K562 (cell line): ENCODE results near the gene RNU6-1. TPM values are rescaled to one million over a fixed set of nuclear protein-coding genes. Genes with fewer than 3 reads are reported as not detected.

ENCODE experiments used
- ATAC-seq: fragments of 200-7000 bp; cut with Tn5 transposase; 3 replicates; pipeline ENCODE4 v1.9.1; 2020; ENCODE audit warnings: moderate library complexity
- BruUV-seq: library from RNA; stranded (reverse); fragments of 400-500 nt; replicated peaks from 2 replicates; lab custom pipeline; 2021; lab: Mats Ljungman, UMichigan
- CTCF ChIA-PET: fragments of 300-600 bp; formaldehyde crosslinking; extraction: SDS; loops from one replicate; lab custom pipeline; 2021; ENCODE audit warnings: low intra/inter-chr PET ratio; lab: Yijun Ruan, JAX
- POLR2A ChIA-PET: fragments of 300-600, 350-650 bp; sonication (Branson Sonifier 250); formaldehyde crosslinking; extraction: SDS; loops from one replicate; lab custom pipeline; 2021; ENCODE audit warnings: antibody characterized with exemption, inconsistent platforms; lab: Yijun Ruan, JAX
- DNase-seq, 4 experiments: peaks; one replicate each; pipeline versions ENCODE4 v3.0.0 to v3.0.0-alpha.2; 2011 to 2018; ENCODE audit warnings: low spot score in 3 of 4, mixed read lengths in 3 of 4; ENCODE audit errors: extremely low read depth in 1 of 4
- FAIRE-seq: peaks from 2 replicates; lab custom pipeline; 2011; peaks lifted over from hg19 to GRCh38; lab: Jason Lieb, UNC
- H2AFZ ChIP-seq: 2 replicates; pipeline ENCODE4 v1.6.0; 2011; ENCODE audit warnings: low read depth, low read length, control low read depth, inconsistent platforms
- H3K27ac ChIP-seq: fragments of 200-600 bp; 3 replicates; pipeline ENCODE4 v1.8.0; 2011; ENCODE audit warnings: low read depth, mild to moderate bottlenecking, control low read depth, inconsistent platforms, low read length, moderate library complexity, mixed read lengths; ENCODE audit errors: extremely low read depth
- H3K27me3 ChIP-seq, 2 experiments: fragments of 300-600 bp in 1 of 2; 2 replicates in 1 of 2; 3 replicates in 1 of 2; pipeline versions ENCODE4 v1.6.0 to v1.8.0; 2011; ENCODE audit warnings: inconsistent platforms in 2 of 2, low read length in 2 of 2, mild to moderate bottlenecking in 1 of 2, mixed read lengths in 1 of 2, moderate library complexity in 1 of 2; ENCODE audit not compliant: control insufficient read depth in 2 of 2, insufficient read depth in 2 of 2
- H3K36me3 ChIP-seq: fragments of 300-600 bp; 3 replicates; pipeline ENCODE4 v1.8.0; 2011; ENCODE audit warnings: mild to moderate bottlenecking, low read length, inconsistent platforms; ENCODE audit not compliant: control insufficient read depth, insufficient read depth
- H3K4me1 ChIP-seq, 2 experiments: fragments of 200-600 bp in 1 of 2; replicated peaks in 1 of 2; 2 replicates in 1 of 2; 3 replicates in 1 of 2; pipeline versions ENCODE4 v1.5.1 to v1.8.0; 2011; ENCODE audit warnings: inconsistent platforms in 2 of 2, low read length in 2 of 2, mild to moderate bottlenecking in 1 of 2, mixed read lengths in 1 of 2, moderate library complexity in 1 of 2; ENCODE audit not compliant: control insufficient read depth in 2 of 2, insufficient read depth in 2 of 2
- H3K4me2 ChIP-seq: 2 replicates; pipeline ENCODE4 v1.6.1; 2011; ENCODE audit warnings: low read length, control low read depth, inconsistent platforms, mixed read lengths; ENCODE audit not compliant: insufficient read depth
- H3K4me3 ChIP-seq: fragments of 200-600 bp; sonication (generic), shearing (Covaris generic); 2 replicates; pipeline ENCODE4 v1.5.1; 2016; ENCODE audit warnings: control low read depth, inconsistent platforms
- H3K79me2 ChIP-seq: fragments of 200-600 bp; 3 replicates; pipeline ENCODE4 v1.8.0; 2011; ENCODE audit warnings: low read length, inconsistent platforms; ENCODE audit not compliant: control insufficient read depth, insufficient read depth
- H3K9ac ChIP-seq, 2 experiments: 2 replicates each; pipeline versions ENCODE4 v1.6.0 to v1.6.1; 2011; ENCODE audit warnings: low read depth in 2 of 2, low read length in 2 of 2, control low read depth in 1 of 2, inconsistent platforms in 1 of 2, mild to moderate bottlenecking in 1 of 2, mixed read lengths in 1 of 2; ENCODE audit not compliant: insufficient read depth in 1 of 2
- H3K9me1 ChIP-seq: one replicate; pipeline ENCODE4 v1.6.0; 2011; ENCODE audit warnings: inconsistent platforms, mild to moderate bottlenecking, low read length, moderate library complexity; ENCODE audit not compliant: control insufficient read depth, insufficient read depth
- H3K9me3 ChIP-seq: replicated peaks from 2 replicates; pipeline ENCODE4 v1.5.1; 2011; ENCODE audit warnings: low read depth, low read length, inconsistent platforms; ENCODE audit not compliant: control insufficient read depth, insufficient read depth
- H4K20me1 ChIP-seq: replicated peaks from 2 replicates; pipeline ENCODE4 v1.6.1; 2011; ENCODE audit warnings: low read length, inconsistent platforms, mixed read lengths; ENCODE audit not compliant: control insufficient read depth, insufficient read depth
- CBX2 ChIP-seq: fragments of 200-600 bp; sonication (generic); IDR thresholded peaks from one replicate; pipeline ENCODE4 v1.6.1; 2012; ENCODE audit warnings: mild to moderate bottlenecking, low read length, inconsistent platforms; ENCODE audit not compliant: insufficient read depth, poor library complexity, severe bottlenecking
- KDM1A ChIP-seq, 2 experiments: fragments of 450-650 bp; IDR thresholded peaks; 2 replicates each; pipeline ENCODE4 v1.6.1; 2016; ENCODE audit warnings: mild to moderate bottlenecking in 2 of 2
- NBN ChIP-seq: fragments of 450-650 bp; IDR thresholded peaks from 2 replicates; pipeline ENCODE4 v1.6.1; 2016; ENCODE audit warnings: low read depth, mild to moderate bottlenecking
- SP2 ChIP-seq: IDR thresholded peaks from 2 replicates; pipeline ENCODE4 v1.6.1; 2011; ENCODE audit warnings: mild to moderate bottlenecking, low read depth, low read length, moderate library complexity; ENCODE audit not compliant: poor library complexity, severe bottlenecking; ENCODE audit errors: extremely low read depth
- ZFPM2 ChIP-seq: fragments of 250-450 bp; sonication (Bioruptor Pico); IDR thresholded peaks from 2 replicates; pipeline ENCODE4 v1.5.1; 2022; ENCODE audit warnings: mild to moderate bottlenecking
- in situ Hi-C: fragments of 300-500 bp; cut with MboI; formaldehyde crosslinking; loops from 4 replicates; pipeline ENCODE4 v1.15.0; 2018; ENCODE audit warnings: inconsistent platforms, mixed read lengths
- intact Hi-C: fragments of 100-400 bp; cut with micrococcal nuclease; formaldehyde crosslinking; loops from 2 replicates; pipeline ENCODE4 v1.14.2; 2022
- polyA plus RNA-seq, 8 experiments: library from polyadenylated mRNA; depleted of rRNA in 4 of 8; stranded (reverse) in 5 of 8; unstranded in 3 of 8; fragments of >200 nt; fragmentation: Nextera tagmentation in 2 of 8; fragmentation: Illumina TruSeq in 1 of 8; extraction: Ambion mirVana in 2 of 8; extraction: Trizol in 1 of 8; gene quantifications; 2 replicates each; pipeline versions ENCODE4 v1.2.1 to v1.2.3, GENCODE V29; 2011 to 2014; ENCODE audit warnings: inconsistent platforms in 1 of 8, missing spikeins in 1 of 8
- total RNA-seq, 7 experiments: library from RNA; depleted of rRNA in 6 of 7; stranded (reverse); fragments of >200 nt in 6 of 7; fragmentation: Illumina TruSeq in 2 of 7; extraction: Trizol in 2 of 7; gene quantifications; 2 replicates each; pipeline versions ENCODE4 v1.2.1 to v1.2.3, GENCODE V29; 2011 to 2021; ENCODE audit warnings: low replicate concordance in 1 of 7

Gene RNU6-1
- total and polyA plus RNA-seq, 9 of the 15 experiments (the other 6 are each of a cell fraction or from before 2014, with no cell fraction given), result not detected

DNA sequence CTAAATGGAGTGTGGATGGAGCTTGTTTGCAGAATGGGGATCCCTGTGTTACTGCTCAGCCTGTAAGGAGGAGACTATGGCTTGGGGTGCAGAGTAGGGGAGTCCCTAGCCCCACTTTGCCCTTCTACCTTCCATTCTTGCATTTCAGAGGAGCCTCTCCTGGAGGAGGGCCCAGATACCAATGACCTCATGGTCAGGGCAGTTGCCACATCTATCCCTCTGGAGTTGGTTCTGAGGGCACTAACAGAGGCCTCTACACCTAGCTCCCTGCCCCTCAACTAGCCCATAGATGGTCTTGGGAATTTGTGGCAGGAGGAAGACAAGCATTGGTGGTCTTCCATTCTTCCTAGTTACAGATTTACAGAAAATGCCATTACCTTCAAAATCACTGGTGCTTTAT, 8.5 kb downstream of the RNU6-1 start:
- no peak for FAIRE-seq
- Histone ChIP-seq H3K9me1 (no peaks in the 10 kb centered on the region), H3K9me3 (no peaks in the 10 kb centered on the region), H2AFZ (no peak overlapping the region), H3K4me1 (peaks cover 0 to 31% of the 10 kb centered on the region in 2 experiments; a peak in 3 of 5 replicates), H3K4me3 (no peak overlapping the region), H3K4me2 (no peak overlapping the region), H3K9ac (no peak overlapping the region), H3K27me3 (peaks cover 2 to 29% of the 10 kb centered on the region in 2 experiments; a peak in 4 of 5 replicates), H4K20me1 (no peaks in the 10 kb centered on the region; the same call in 1 of the 2 replicates), H3K79me2 (no peaks in the 10 kb centered on the region), H3K27ac (no peak overlapping the region), H3K36me3 (no peaks in the 10 kb centered on the region)
- CTCF ChIA-PET, result interaction anchor here (0.6 to 2.7 kb wide), 2 partner anchors 330 to 884 kb away, joined by 4 to 13 read pairs; no protein-coding TSS in a partner anchor
- POLR2A ChIA-PET, result interaction anchor here (2.3 kb wide), 1 partner anchor 24 kb away, joined by 7 read pairs; no protein-coding TSS in a partner anchor
- no peak for TF ChIP-seq ZFPM2 (CRISPR knock-in tag)
- TF ChIP-seq KDM1A (IDR thresholded peaks at IDR 0.05), result no peak
- no peak for TF ChIP-seq NBN
- TF ChIP-seq CBX2, result no peak
- no peak for TF ChIP-seq SP2
- ATAC-seq, result no peak
- intact Hi-C loops, result loop anchor here (5.0 to 10.0 kb wide), 2 partner anchors 527 to 884 kb away; no protein-coding TSS in a partner anchor
- no TSS peak for BruUV-seq
- in situ Hi-C loops, result loop anchor here (10.0 kb wide), 1 partner anchor 897 kb away; no protein-coding TSS in a partner anchor
- no peak for DNase-seq
